Erythroblast (primary cell): Measurements from ENCODE around the gene KLF16.

ENCODE experiments used
- DNase-seq, 2 experiments: peaks; one replicate each; lab custom pipeline; 2025; lab: John Stamatoyannopoulos, UW
- GATA1 ChIP-seq: IDR thresholded peaks from 2 replicates; pipeline ENCODE4 v1.6.1; 2011; ENCODE audit warnings: low read depth, mild to moderate bottlenecking, control low read depth, low read length, moderate library complexity
- POLR2A ChIP-seq: IDR thresholded peaks from 2 replicates; pipeline ENCODE4 v1.6.1; 2011; ENCODE audit warnings: mild to moderate bottlenecking, low read length

Gene KLF16

DNA sequence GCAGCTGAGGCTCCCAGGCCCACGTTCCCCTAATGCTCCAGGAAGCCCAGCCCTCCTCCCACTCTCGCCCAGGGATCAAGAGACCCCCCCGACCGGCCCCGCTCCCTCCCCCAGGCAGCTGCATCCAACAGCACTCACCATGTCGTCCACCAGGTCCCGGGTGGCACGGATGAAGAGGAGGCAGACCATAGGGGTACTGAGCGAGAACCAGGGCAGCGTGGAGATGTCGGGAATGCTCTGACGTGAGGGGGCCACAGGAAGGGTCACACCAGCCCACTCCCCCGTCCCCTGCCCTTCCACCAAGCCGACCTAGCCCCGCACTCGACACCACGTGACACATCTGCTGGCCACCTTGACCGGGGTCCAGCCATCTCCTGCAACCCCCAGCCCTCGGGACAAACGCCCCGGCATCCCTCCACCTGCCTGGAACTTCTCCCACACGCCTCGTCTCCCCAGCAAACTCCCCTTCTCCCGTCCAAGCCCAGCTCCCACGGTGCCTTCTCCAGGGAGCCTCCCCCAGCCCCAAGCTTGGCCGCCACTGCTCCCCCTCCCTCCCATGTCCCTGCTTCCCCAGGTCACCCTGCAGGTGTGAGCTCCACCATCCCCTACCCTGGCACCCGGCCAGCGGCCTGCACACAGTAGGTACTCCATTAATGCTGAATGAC lies 56.2 kb downstream of the KLF16 start:
- no peak for TF ChIP-seq GATA1
- TF ChIP-seq POLR2A = no peak
- no peak for DNase-seq

- no peak for DNase-seq
- no peak for TF ChIP-seq POLR2A
These were observed 57.0 kb downstream of the KLF16 start for GRCh38 chr19:1806184-1807029.

DNA sequence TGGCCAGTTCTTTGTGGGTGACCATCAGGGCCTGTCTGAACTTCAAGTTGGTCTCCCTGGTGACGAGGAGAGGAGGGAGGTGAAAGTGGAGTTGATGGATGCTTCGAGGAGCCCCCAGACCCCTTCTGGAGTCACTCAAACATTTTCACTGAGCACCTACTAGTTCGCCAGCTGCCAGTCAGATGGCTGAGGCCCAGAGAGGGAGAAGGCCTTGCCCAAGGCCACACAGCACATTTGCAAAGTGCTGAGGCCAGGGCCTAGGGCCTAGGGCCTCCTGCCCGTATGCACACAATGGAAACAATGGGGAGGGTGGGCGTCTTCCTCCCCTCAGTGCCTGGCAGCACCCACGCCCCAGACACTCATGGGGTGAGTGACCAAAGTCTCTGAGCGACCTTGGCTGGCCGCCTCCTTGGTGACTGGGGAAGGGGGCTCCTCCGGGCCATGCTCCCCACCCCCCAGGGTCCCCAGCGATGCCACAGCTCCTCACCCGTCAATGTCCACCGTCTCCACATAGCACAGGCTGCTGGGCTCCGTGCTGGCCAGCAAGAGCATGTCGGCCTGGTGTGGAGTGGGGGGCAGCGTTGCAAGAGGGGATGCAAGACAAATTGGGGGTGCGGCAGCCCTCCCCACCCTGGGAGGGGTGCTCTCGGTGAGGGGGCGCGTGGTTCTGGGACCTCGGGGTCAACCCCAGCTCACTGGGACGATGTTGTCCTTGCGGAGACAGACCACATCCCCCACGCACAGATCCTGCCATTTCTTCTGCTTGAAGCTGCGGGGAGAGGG lies 57.8 kb downstream of the KLF16 start:
- TF ChIP-seq GATA1 = no peak
- TF ChIP-seq POLR2A = no peak
- no peak for DNase-seq

DNA sequence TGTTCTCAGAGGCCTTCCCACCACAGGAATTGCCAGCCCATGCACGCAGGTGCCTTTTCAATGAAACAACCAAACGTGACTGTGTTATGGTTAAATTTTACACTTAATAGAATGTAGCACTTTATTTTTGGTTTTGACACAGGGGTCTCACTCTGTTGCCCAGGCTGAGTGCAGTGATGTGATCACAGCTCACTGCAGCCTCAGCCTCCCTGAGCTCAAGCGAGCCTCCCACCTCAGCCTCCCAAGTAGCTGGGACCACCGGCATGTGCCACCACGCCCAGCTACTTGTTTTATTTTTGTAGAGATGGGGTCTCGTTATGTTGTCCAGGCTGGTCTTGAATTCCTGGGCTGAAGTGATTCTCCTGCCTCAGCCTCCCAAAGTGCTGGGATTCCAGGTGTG lies 58.5 kb downstream of the KLF16 start:
- TF ChIP-seq GATA1 = no peak
- no peak for TF ChIP-seq POLR2A
- no peak for DNase-seq
